ENCODE measurements around the gene EXOC6B.
"Not testable (repeated sequence)": the region's sequence is repeated elsewhere in the genome, so short reads cannot be mapped to it uniquely, and the experiment has no call there.

Gene EXOC6B

GRCh38 chr2:72526623-72527022 lies 299.2 kb downstream of the EXOC6B start:
- Histone ChIP-seq H3K9ac (ENCODE audit: insufficient read length) (peak overlapping the region; percentile 39), H3K36me3 (ENCODE audit: insufficient read depth, low read length) (no peaks in the 10 kb centered on the region), H3K27ac (peak overlapping the region; percentile 78), H3K4me3 (no peak overlapping the region), H3K9me3 (ENCODE audit: low read depth, low read length) (no peaks in the 10 kb centered on the region)
- no peak for DNase-seq (ENCODE audit: low read depth, low spot score)
- TF ChIP-seq POLR2AphosphoS5 (IDR thresholded peaks at IDR 0.05; ENCODE audit: borderline replicate concordance, low read depth, low read length) (no peak), FOXP2 (optimal IDR thresholded peaks at IDR 0.05; ENCODE audit: control extremely low read depth, extremely low read length, insufficient read depth) (no peak), EZH2 (IDR thresholded peaks at IDR 0.05) (no peak)

GRCh38 chr2:72524071-72524470 lies 301.8 kb downstream of the EXOC6B start:
- H3K4me3 ChIP-seq, result no peak overlapping the region
- H3K9me3 ChIP-seq (ENCODE audit: low read depth, low read length), result no peaks in the 10 kb centered on the region
- no peaks in the 10 kb centered on the region for H3K36me3 ChIP-seq (ENCODE audit: insufficient read depth, low read length)
- H3K9ac ChIP-seq (ENCODE audit: insufficient read length), result no peak overlapping the region
- peak overlapping the region; percentile 51; the same call in 1 of the 2 replicates for H3K27ac ChIP-seq
- TF ChIP-seq POLR2AphosphoS5 (IDR thresholded peaks at IDR 0.05; ENCODE audit: borderline replicate concordance, low read depth, low read length), result no peak
- no peak for TF ChIP-seq FOXP2 (optimal IDR thresholded peaks at IDR 0.05; ENCODE audit: control extremely low read depth, extremely low read length, insufficient read depth)
- TF ChIP-seq EZH2 (IDR thresholded peaks at IDR 0.05), result no peak
- no peak for DNase-seq (ENCODE audit: low read depth, low spot score)

GRCh38 chr2:72515696-72516095 lies 310.1 kb downstream of the EXOC6B start:
- DNase-seq (ENCODE audit: low read depth, low spot score), result no peak
- no peak for TF ChIP-seq FOXP2 (optimal IDR thresholded peaks at IDR 0.05; ENCODE audit: control extremely low read depth, extremely low read length, insufficient read depth)
- TF ChIP-seq EZH2 (IDR thresholded peaks at IDR 0.05), result no peak
- no peak for TF ChIP-seq POLR2AphosphoS5 (IDR thresholded peaks at IDR 0.05; ENCODE audit: borderline replicate concordance, low read depth, low read length)
- Histone ChIP-seq H3K36me3 (ENCODE audit: insufficient read depth, low read length) (no peaks in the 10 kb centered on the region), H3K4me3 (no peak overlapping the region), H3K9me3 (ENCODE audit: low read depth, low read length) (no peaks in the 10 kb centered on the region), H3K27ac (peak overlapping the region; percentile 100), H3K9ac (ENCODE audit: insufficient read length) (peak overlapping the region; percentile 58)

- peak overlapping the region; percentile 65 for H3K4me3 ChIP-seq
- peak overlapping the region; percentile 82 for H3K9ac ChIP-seq (ENCODE audit: insufficient read length)
- no peaks in the 10 kb centered on the region for H3K36me3 ChIP-seq (ENCODE audit: insufficient read depth, low read length)
- peak overlapping the region; percentile 100 for H3K27ac ChIP-seq
- TF ChIP-seq EZH2 (IDR thresholded peaks at IDR 0.05) (no peak), POLR2AphosphoS5 (IDR thresholded peaks at IDR 0.05; ENCODE audit: borderline replicate concordance, low read depth, low read length) (no peak; the same call in 1 of the 2 replicates), FOXP2 (optimal IDR thresholded peaks at IDR 0.05; ENCODE audit: control extremely low read depth, extremely low read length, insufficient read depth) (peak; percentile 11)
- peak; percentile 93 for DNase-seq (ENCODE audit: low read depth, low spot score)
- no peaks in the 10 kb centered on the region for H3K9me3 ChIP-seq (ENCODE audit: low read depth, low read length)
These were observed 312.8 kb downstream of the EXOC6B start for GRCh38 chr2:72513011-72513410.

GRCh38 chr2:72512376-72512775 lies 313.5 kb downstream of the EXOC6B start:
- Histone ChIP-seq H3K4me3 (peak overlapping the region; percentile 65), H3K27ac (peak overlapping the region; percentile 100), H3K9me3 (ENCODE audit: low read depth, low read length) (no peaks in the 10 kb centered on the region), H3K36me3 (ENCODE audit: insufficient read depth, low read length) (no peaks in the 10 kb centered on the region; the same call in 1 of the 2 replicates), H3K9ac (ENCODE audit: insufficient read length) (peak overlapping the region; percentile 82)
- TF ChIP-seq EZH2 (IDR thresholded peaks at IDR 0.05) (no peak), POLR2AphosphoS5 (IDR thresholded peaks at IDR 0.05; ENCODE audit: borderline replicate concordance, low read depth, low read length) (no peak), FOXP2 (optimal IDR thresholded peaks at IDR 0.05; ENCODE audit: control extremely low read depth, extremely low read length, insufficient read depth) (no peak)
- peak; percentile 85 for DNase-seq (ENCODE audit: low read depth, low spot score)

GRCh38 chr2:72511906-72512305 lies 313.9 kb downstream of the EXOC6B start:
- peak overlapping the region; percentile 100 for H3K27ac ChIP-seq

GRCh38 chr2:72497763-72498162 lies 328.1 kb downstream of the EXOC6B start:
- Histone ChIP-seq H3K36me3 (ENCODE audit: insufficient read depth, low read length) (peaks cover 14% of the 10 kb centered on the region), H3K9me3 (ENCODE audit: low read depth, low read length) (no peaks in the 10 kb centered on the region), H3K9ac (ENCODE audit: insufficient read length) (no peak overlapping the region), H3K27ac (no peak overlapping the region), H3K4me3 (no peak overlapping the region)
- TF ChIP-seq FOXP2 (optimal IDR thresholded peaks at IDR 0.05; ENCODE audit: control extremely low read depth, extremely low read length, insufficient read depth), result no peak
- TF ChIP-seq POLR2AphosphoS5 (IDR thresholded peaks at IDR 0.05; ENCODE audit: borderline replicate concordance, low read depth, low read length), result no peak
- no peak for TF ChIP-seq EZH2 (IDR thresholded peaks at IDR 0.05)
- DNase-seq (ENCODE audit: low read depth, low spot score), result no peak

More at GRCh38 chr2:72511906-72512305, 313.9 kb downstream of the EXOC6B start:
- TF ChIP-seq FOXP2 (optimal IDR thresholded peaks at IDR 0.05; ENCODE audit: control extremely low read depth, extremely low read length, insufficient read depth) (peak; percentile 61), EZH2 (IDR thresholded peaks at IDR 0.05) (no peak), POLR2AphosphoS5 (IDR thresholded peaks at IDR 0.05; ENCODE audit: borderline replicate concordance, low read depth, low read length) (peak; percentile 48; the same call in 1 of the 2 replicates)
- H3K4me3 ChIP-seq, result peak overlapping the region; percentile 68
- H3K9ac ChIP-seq (ENCODE audit: insufficient read length), result peak overlapping the region; percentile 69
- DNase-seq (ENCODE audit: low read depth, low spot score), result peak; percentile 97
- H3K36me3 ChIP-seq (ENCODE audit: insufficient read depth, low read length), result no peaks in the 10 kb centered on the region; the same call in 1 of the 2 replicates
- no peaks in the 10 kb centered on the region for H3K9me3 ChIP-seq (ENCODE audit: low read depth, low read length)

GRCh38 chr2:72496479-72496878 lies 329.4 kb downstream of the EXOC6B start:
- Histone ChIP-seq H3K9ac (ENCODE audit: insufficient read length) (no peak overlapping the region), H3K36me3 (ENCODE audit: insufficient read depth, low read length) (peaks cover 16% of the 10 kb centered on the region), H3K27ac (no peak overlapping the region), H3K4me3 (no peak overlapping the region), H3K9me3 (ENCODE audit: low read depth, low read length) (no peaks in the 10 kb centered on the region)
- no peak for DNase-seq (ENCODE audit: low read depth, low spot score)
- no peak for TF ChIP-seq EZH2 (IDR thresholded peaks at IDR 0.05)
- TF ChIP-seq POLR2AphosphoS5 (IDR thresholded peaks at IDR 0.05; ENCODE audit: borderline replicate concordance, low read depth, low read length), result no peak
- no peak for TF ChIP-seq FOXP2 (optimal IDR thresholded peaks at IDR 0.05; ENCODE audit: control extremely low read depth, extremely low read length, insufficient read depth)

GRCh38 chr2:72494392-72494791 lies 331.4 kb downstream of the EXOC6B start:
- H3K36me3 ChIP-seq (ENCODE audit: insufficient read depth, low read length), result peaks cover 29% of the 10 kb centered on the region
- TF ChIP-seq POLR2AphosphoS5 (IDR thresholded peaks at IDR 0.05; ENCODE audit: borderline replicate concordance, low read depth, low read length), result no peak
- no peak for TF ChIP-seq FOXP2 (optimal IDR thresholded peaks at IDR 0.05; ENCODE audit: control extremely low read depth, extremely low read length, insufficient read depth)
- no peak for TF ChIP-seq EZH2 (IDR thresholded peaks at IDR 0.05)
- no peak overlapping the region for H3K9ac ChIP-seq (ENCODE audit: insufficient read length)
- no peaks in the 10 kb centered on the region for H3K9me3 ChIP-seq (ENCODE audit: low read depth, low read length)
- no peak overlapping the region for H3K4me3 ChIP-seq
- H3K27ac ChIP-seq, result no peak overlapping the region
- DNase-seq (ENCODE audit: low read depth, low spot score), result no peak

- peaks cover 12% of the 10 kb centered on the region for H3K36me3 ChIP-seq (ENCODE audit: insufficient read depth, low read length)
These were observed 341.2 kb downstream of the EXOC6B start for GRCh38 chr2:72484622-72485021.

More at GRCh38 chr2:72484622-72485021, 341.2 kb downstream of the EXOC6B start:
- not testable (repeated sequence) for H3K9ac ChIP-seq (ENCODE audit: insufficient read length); H3K27ac ChIP-seq; H3K4me3 ChIP-seq; DNase-seq (ENCODE audit: low read depth, low spot score); H3K9me3 ChIP-seq (ENCODE audit: low read depth, low read length)

Data from SK-N-MC (cell line).